Stomach (tissue), 9 donors: Measurements from ENCODE around the gene NRG3. TPM values are rescaled to one million over a fixed set of nuclear protein-coding genes. Genes with fewer than 3 reads are reported as not detected.

Experiments used
- DNase-seq, 2 donors: peaks; one replicate each; pipeline versions ENCODE4 v3.0.0 to v3.0.0-alpha.2; 2013 to 2019
- H3K27ac ChIP-seq, 5 donors: fragments of 200-600 bp in 4 of 5; sonication (generic) in 4 of 5; one replicate each; pipeline ENCODE4 v1.5.1; 2013 to 2019; ENCODE audit warnings: mild to moderate bottlenecking in 1 of 5, moderate library complexity in 1 of 5
- H3K27me3 ChIP-seq, 3 donors: fragments of 200-600 bp; sonication (generic); one replicate each; pipeline ENCODE4 v1.5.1; 2017 to 2019; ENCODE audit warnings: mixed run types in 1 of 3
- H3K36me3 ChIP-seq, 4 donors: fragments of 200-600 bp; sonication (generic); 1 replicate in 3 of 4; 2 replicates in 1 of 4; pipeline ENCODE4 v1.5.1; 2016 to 2019
- H3K4me1 ChIP-seq, 4 donors: fragments of 200-600 bp; sonication (generic); one replicate each; pipeline ENCODE4 v1.5.1; 2016 to 2019
- H3K4me3 ChIP-seq, 4 donors: fragments of 200-600 bp; sonication (generic) in 3 of 4; one replicate each; pipeline ENCODE4 v1.5.1; 2016 to 2019; ENCODE audit warnings: mild to moderate bottlenecking in 1 of 4
- H3K9me3 ChIP-seq, 4 donors: fragments of 200-600 bp; sonication (generic); one replicate each; pipeline ENCODE4 v1.5.1; 2016 to 2019
- EP300 ChIP-seq: sonication (generic); formaldehyde crosslinking; IDR thresholded peaks from one replicate; pipeline ENCODE4 v1.6.1; 2017; ENCODE audit warnings: antibody characterized with exemption
- POLR2A ChIP-seq, 4 donors: fragments of 450-650 bp; IDR thresholded peaks; one replicate each; pipeline ENCODE4 v1.6.1; 2016; ENCODE audit warnings: antibody characterized with exemption in 4 of 4, control low read depth in 2 of 4, mild to moderate bottlenecking in 1 of 4, moderate library complexity in 1 of 4
- POLR2AphosphoS5 ChIP-seq, 3 donors: sonication (generic); formaldehyde crosslinking; IDR thresholded peaks; one replicate each; pipeline ENCODE4 v1.6.1; 2016; ENCODE audit warnings: antibody characterized with exemption in 3 of 3
- WGBS, 5 donors: extraction: QIAGEN DNeasy Blood & Tissue Kit in 3 of 5; methylation state at CpG; one replicate each; pipeline versions ENCODE4 v1.1.5 to v1.1.7; 2013 to 2018; 5-methylcytosine and 5-hydroxymethylcytosine counted together
- intact Hi-C: fragments of 100-400 bp; cut with DNase I; formaldehyde crosslinking; loops from one replicate; pipeline ENCODE4 v1.15.1; 2023; ENCODE audit warnings: low total_unique reads
- polyA plus RNA-seq, 3 donors: library from polyadenylated mRNA; stranded (reverse); fragments of 200-250 nt; gene quantifications; one replicate each; pipeline ENCODE4 v1.2.3, GENCODE V29; 2013
- total RNA-seq, 5 donors: library from RNA; depleted of rRNA; stranded (reverse); fragments of >200 nt; gene quantifications; one replicate each; pipeline versions ENCODE4 v1.1.0 to v1.2.3, GENCODE V29; 2014 to 2016
- TF ChIP-seq, protein P1 (sequence below), 7 experiments: fragments of 450-650 bp in 4 of 7; fragments of 200-600 bp in 3 of 7; sonication (generic) in 3 of 7; IDR thresholded peaks; one replicate each; pipeline ENCODE4 v1.5.1; 2016 to 2019; ENCODE audit warnings: antibody characterized with exemption in 7 of 7, control low read depth in 2 of 7, mild to moderate bottlenecking in 1 of 7
- donor health status: healthy with polysubstance abuse.
- donor health status: Bipolar disorder and iron deficiency.
- donor health status: healthy.

The NRG3 gene
- total and polyA plus RNA-seq, 8 donors: 0.08 to 2.5 (median 0.52) TPM; not detected in 4

- WGBS, 5 donors: 48 to 73% (median 60%) methylated on average over 1 of the region's 1 CpG
- DNase-seq: no peak
- H3K4me3 ChIP-seq: no peak overlapping the region
- TF ChIP-seq POLR2A (IDR thresholded peaks at IDR 0.05) (no peak), EP300 (no peak), POLR2AphosphoS5 (IDR thresholded peaks at IDR 0.05) (no peak)
- TF ChIP-seq, protein P1, sequence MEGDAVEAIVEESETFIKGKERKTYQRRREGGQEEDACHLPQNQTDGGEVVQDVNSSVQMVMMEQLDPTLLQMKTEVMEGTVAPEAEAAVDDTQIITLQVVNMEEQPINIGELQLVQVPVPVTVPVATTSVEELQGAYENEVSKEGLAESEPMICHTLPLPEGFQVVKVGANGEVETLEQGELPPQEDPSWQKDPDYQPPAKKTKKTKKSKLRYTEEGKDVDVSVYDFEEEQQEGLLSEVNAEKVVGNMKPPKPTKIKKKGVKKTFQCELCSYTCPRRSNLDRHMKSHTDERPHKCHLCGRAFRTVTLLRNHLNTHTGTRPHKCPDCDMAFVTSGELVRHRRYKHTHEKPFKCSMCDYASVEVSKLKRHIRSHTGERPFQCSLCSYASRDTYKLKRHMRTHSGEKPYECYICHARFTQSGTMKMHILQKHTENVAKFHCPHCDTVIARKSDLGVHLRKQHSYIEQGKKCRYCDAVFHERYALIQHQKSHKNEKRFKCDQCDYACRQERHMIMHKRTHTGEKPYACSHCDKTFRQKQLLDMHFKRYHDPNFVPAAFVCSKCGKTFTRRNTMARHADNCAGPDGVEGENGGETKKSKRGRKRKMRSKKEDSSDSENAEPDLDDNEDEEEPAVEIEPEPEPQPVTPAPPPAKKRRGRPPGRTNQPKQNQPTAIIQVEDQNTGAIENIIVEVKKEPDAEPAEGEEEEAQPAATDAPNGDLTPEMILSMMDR (IDR thresholded peaks at IDR 0.05): no peak
- no peak overlapping the region for H3K27ac ChIP-seq
- no peaks in the 10 kb centered on the region for H3K36me3 ChIP-seq
- no peaks in the 10 kb centered on the region for H3K9me3 ChIP-seq
- peaks cover 0 to 7% (median 0%) of the 10 kb centered on the region in 4 donors for H3K4me1 ChIP-seq
- no peaks in the 10 kb centered on the region for H3K27me3 ChIP-seq
- intact Hi-C loops: no loop called here
These were observed 593.5 kb downstream of the NRG3 start for GRCh38 chr10:82468453-82468852.

DNA sequence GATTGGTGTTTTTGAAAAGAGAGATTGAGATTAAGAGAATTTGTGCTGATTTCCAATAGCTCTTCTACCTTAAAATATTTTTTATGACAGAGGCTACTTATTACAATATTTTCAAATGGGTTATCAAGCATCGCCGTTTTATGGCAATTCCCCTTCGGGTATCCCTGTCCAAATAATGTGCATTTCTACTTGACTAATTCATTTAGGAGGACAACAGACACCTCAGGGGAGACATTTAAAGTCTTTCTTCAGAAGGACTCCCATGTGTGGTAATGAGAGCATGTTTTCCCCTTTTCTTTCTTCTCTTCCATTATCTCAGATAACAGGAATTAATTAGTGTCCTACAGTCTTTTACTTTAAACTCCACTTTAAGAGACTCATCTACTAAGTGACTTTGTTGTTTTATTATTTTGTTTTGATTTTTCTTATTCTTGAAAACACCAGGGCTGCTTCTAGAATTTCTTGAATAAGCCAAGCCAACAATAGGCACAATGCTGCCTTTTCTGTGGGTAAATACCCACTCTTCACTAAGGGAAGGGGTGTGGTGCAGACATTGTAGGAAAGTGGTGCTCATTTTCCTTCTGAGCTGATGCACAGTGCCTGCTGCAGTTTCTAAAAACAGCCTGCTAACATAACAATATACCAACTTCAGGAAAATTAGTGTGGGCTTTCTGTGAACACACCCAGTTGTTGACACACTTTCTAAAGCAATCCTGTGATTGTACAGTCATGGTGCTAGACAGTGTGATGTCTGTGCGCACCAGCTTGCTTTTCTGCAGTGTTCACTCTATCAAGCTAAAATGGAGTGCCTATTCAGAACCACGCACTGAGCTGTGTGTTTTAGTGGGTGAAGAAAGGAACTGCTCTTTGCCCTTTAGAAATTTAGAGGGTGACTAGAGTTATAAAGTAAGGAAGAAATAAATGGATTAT, 597.7 kb downstream of the NRG3 start:
- Histone ChIP-seq H3K9me3 (no peaks in the 10 kb centered on the region), H3K4me1 (no peaks in the 10 kb centered on the region), H3K27me3 (no peaks in the 10 kb centered on the region), H3K27ac (no peak overlapping the region), H3K36me3 (no peaks in the 10 kb centered on the region), H3K4me3 (no peak overlapping the region)
- no peak for DNase-seq
- WGBS, 5 donors: 86 to 95% (median 89%) methylated on average over 5 of the region's 5 CpGs
- TF ChIP-seq EP300 (no peak), POLR2A (IDR thresholded peaks at IDR 0.05) (no peak), POLR2AphosphoS5 (IDR thresholded peaks at IDR 0.05) (no peak)
- TF ChIP-seq, protein P1 (IDR thresholded peaks at IDR 0.05): no peak
- intact Hi-C loops: no loop called here

DNA sequence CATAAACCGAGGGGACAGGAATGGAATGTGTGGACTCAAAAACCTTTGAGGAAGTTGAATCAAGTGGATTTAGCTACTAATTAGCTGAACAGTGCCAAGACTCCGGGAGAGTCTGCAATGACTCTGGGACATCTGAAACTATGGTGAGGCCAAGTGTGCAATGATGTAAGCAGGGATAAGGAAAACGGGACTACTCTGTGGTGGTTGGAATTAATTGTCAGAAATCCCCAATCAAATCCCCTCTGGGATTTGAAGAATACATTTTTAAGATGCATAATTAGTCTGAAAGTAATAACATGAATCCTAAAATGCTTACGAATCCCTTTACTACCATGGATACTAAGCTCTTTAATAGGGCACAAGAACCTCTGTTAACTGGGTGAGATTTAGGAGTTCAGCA, 602.8 kb downstream of the NRG3 start:
- Histone ChIP-seq H3K4me1 (no peaks in the 10 kb centered on the region), H3K9me3 (no peaks in the 10 kb centered on the region), H3K27ac (no peak overlapping the region), H3K36me3 (no peaks in the 10 kb centered on the region), H3K4me3 (no peak overlapping the region), H3K27me3 (no peaks in the 10 kb centered on the region)
- 67 to 78% (median 74%) methylated on average over 4 of the region's 4 CpGs for WGBS, 5 donors
- no peak for TF ChIP-seq EP300
- TF ChIP-seq POLR2AphosphoS5 (IDR thresholded peaks at IDR 0.05): no peak
- TF ChIP-seq POLR2A (IDR thresholded peaks at IDR 0.05): no peak
- TF ChIP-seq, protein P1 (IDR thresholded peaks at IDR 0.05): no peak
- intact Hi-C loops: no loop called here
- DNase-seq: no peak

DNA sequence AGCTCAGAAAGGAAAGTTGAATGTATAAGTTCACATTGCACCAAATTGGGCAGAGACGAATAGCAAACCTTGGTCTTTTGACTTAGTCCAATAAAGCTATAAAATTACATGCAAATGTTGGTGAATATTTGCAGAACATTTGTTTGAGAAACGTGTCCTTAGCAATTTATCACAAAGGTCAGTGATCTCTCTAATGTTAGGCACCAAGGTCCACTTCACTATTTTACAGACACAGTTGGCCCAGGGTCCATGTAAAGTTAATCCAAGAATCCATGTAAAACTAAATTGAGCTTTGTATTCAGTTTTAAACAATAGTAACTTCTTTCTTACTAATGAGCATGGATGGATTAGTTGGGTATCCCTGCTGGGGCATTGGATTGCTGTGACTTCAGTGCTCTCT, 617.7 kb downstream of the NRG3 start:
- H3K9me3 ChIP-seq: no peaks in the 10 kb centered on the region

GRCh38 chr10:82496114-82496513, 621.1 kb downstream of the NRG3 start:
- Histone ChIP-seq H3K27ac (no peak overlapping the region), H3K27me3 (no peaks in the 10 kb centered on the region), H3K4me1 (no peaks in the 10 kb centered on the region), H3K9me3 (no peaks in the 10 kb centered on the region), H3K4me3 (no peak overlapping the region), H3K36me3 (no peaks in the 10 kb centered on the region)
- intact Hi-C loops: no loop called here
- 73 to 97% (median 91%) methylated on average over 1 of the region's 1 CpG for WGBS, 5 donors
- no peak for DNase-seq
- no peak for TF ChIP-seq POLR2A (IDR thresholded peaks at IDR 0.05)
- no peak for TF ChIP-seq EP300
- no peak for TF ChIP-seq POLR2AphosphoS5 (IDR thresholded peaks at IDR 0.05)
- TF ChIP-seq, protein P1 (IDR thresholded peaks at IDR 0.05): no peak

More for the DNA sequence above, 617.7 kb downstream of the NRG3 start:
- intact Hi-C loops: no loop called here
- no peaks in the 10 kb centered on the region for H3K27me3 ChIP-seq
- H3K36me3 ChIP-seq: no peaks in the 10 kb centered on the region
- no peak overlapping the region for H3K27ac ChIP-seq
- H3K4me3 ChIP-seq: no peak overlapping the region
- DNase-seq: no peak
- 36 to 59% (median 52%) methylated on average over 2 of the region's 2 CpGs for WGBS, 5 donors
- no peaks in the 10 kb centered on the region for H3K4me1 ChIP-seq
- TF ChIP-seq POLR2A (IDR thresholded peaks at IDR 0.05) (no peak), POLR2AphosphoS5 (IDR thresholded peaks at IDR 0.05) (no peak)
